Measurements from ENCODE around the gene KRT76. TPM values are rescaled to one million over a fixed set of nuclear protein-coding genes. Genes with fewer than 3 reads are reported as not detected.
"Not testable (repeated sequence)": the region's sequence is repeated elsewhere in the genome, so short reads cannot be mapped to it uniquely, and the experiment has no call there.

Gene KRT76
- total RNA-seq, 1 donor from 2014 or later: not detected

DNA sequence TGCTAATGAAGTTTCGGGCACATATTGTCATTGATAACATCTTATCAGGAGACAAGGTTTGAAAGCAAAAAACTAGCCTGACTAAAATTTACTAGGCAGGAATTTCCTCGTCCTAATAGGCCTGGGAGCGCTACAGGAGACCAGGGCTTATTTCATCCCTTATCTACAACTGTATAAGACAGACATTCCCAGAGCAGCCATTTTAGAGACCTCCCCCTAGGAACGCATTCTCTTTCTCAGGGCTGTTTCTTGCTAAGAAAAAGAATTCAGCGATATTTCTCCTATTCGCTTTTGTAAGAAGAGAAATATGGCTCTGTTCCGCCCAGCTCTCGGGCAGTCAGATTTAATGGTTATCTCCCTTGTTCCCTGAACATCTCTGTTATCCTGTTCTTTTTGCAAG, 15.9 kb downstream of the KRT76 start:
- H3K27ac ChIP-seq (ENCODE audit: low read depth, low read length): not testable (repeated sequence)

DNA sequence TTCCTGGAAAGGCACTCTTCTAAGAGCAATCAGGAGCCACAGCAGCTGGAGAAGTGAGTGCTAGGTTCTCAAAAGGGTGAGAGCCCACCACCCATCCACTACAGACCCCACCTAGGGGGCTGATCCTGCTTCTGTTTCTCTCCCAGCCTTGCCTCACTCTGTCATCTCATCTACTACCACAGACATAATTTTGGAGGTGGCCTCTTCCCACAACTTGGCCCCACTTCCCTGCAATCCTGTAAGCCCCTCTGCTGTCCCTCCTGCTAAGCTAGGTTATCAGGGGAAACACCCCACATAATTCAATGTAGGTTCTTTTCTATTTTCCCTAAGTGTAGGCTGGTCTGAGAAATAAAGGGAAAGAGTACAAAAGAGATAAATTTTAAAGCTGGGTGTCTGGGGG, 16.5 kb downstream of the KRT76 start:
- H3K27ac ChIP-seq (ENCODE audit: low read depth, low read length): no peak overlapping the region
- H3K4me3 ChIP-seq (ENCODE audit: low read length in 3 of 3): no peak overlapping the region
- peaks cover 0 to 22% (median 4%) of the 10 kb centered on the region in 3 donors for H3K27me3 ChIP-seq (ENCODE audit: control insufficient read depth in 3 of 3, insufficient read depth in 3 of 3, low read length in 3 of 3)
- peaks cover 0 to 6% (median 0%) of the 10 kb centered on the region in 3 donors for H3K9me3 ChIP-seq (ENCODE audit: control insufficient read depth in 3 of 3, low read length in 3 of 3)
- no peaks in the 10 kb centered on the region for H3K4me1 ChIP-seq (ENCODE audit: control insufficient read depth in 3 of 3, insufficient read depth in 3 of 3, low read length in 3 of 3)
- H3K36me3 ChIP-seq (ENCODE audit: control insufficient read depth in 3 of 3, insufficient read depth in 3 of 3, low read length in 3 of 3): no peaks in the 10 kb centered on the region
- no peak overlapping the region for H3K9ac ChIP-seq (ENCODE audit: low read depth in 1 of 3, low read length in 3 of 3)

More for the DNA sequence above, 15.9 kb downstream of the KRT76 start:
- H3K36me3 ChIP-seq (ENCODE audit: control insufficient read depth in 3 of 3, insufficient read depth in 3 of 3, low read length in 3 of 3); H3K4me1 ChIP-seq (ENCODE audit: control insufficient read depth in 3 of 3, insufficient read depth in 3 of 3, low read length in 3 of 3); H3K9ac ChIP-seq (ENCODE audit: low read depth in 1 of 3, low read length in 3 of 3); H3K4me3 ChIP-seq (ENCODE audit: low read length in 3 of 3); H3K9me3 ChIP-seq (ENCODE audit: control insufficient read depth in 3 of 3, low read length in 3 of 3): not testable (repeated sequence)
- peaks cover 0 to 21% (median 4%) of the 10 kb centered on the region in 3 donors for H3K27me3 ChIP-seq (ENCODE audit: control insufficient read depth in 3 of 3, insufficient read depth in 3 of 3, low read length in 3 of 3)

DNA sequence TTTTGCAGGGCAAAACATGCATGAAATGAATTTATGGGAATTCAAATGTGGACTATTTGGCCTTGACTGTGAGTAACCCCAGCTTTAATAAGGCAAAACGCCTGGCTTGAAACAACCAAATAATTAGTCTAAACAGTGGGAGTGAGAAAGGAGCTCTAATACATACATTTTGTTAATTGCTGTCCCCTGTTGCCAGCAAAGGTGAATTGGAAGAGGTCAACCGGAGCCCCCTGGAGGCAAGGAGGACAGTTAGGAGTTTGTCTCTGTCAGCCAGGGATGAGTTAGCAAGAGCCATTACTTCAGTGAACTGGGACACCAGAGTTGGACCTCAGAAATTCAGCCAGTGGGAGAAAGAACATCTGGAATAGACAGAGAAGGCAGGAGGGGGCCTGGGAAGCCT, 17.4 kb downstream of the KRT76 start:
- Histone ChIP-seq H3K9ac (ENCODE audit: low read depth in 1 of 3, low read length in 3 of 3) (no peak overlapping the region), H3K36me3 (ENCODE audit: control insufficient read depth in 3 of 3, insufficient read depth in 3 of 3, low read length in 3 of 3) (no peaks in the 10 kb centered on the region), H3K4me3 (ENCODE audit: low read length in 3 of 3) (no peak overlapping the region), H3K27me3 (ENCODE audit: control insufficient read depth in 3 of 3, insufficient read depth in 3 of 3, low read length in 3 of 3) (peaks cover 5 to 25% (median 8%) of the 10 kb centered on the region in 3 donors), H3K4me1 (ENCODE audit: control insufficient read depth in 3 of 3, insufficient read depth in 3 of 3, low read length in 3 of 3) (no peaks in the 10 kb centered on the region), H3K27ac (ENCODE audit: low read depth, low read length) (no peak overlapping the region), H3K9me3 (ENCODE audit: control insufficient read depth in 3 of 3, low read length in 3 of 3) (peaks cover 0 to 6% (median 0%) of the 10 kb centered on the region in 3 donors)

GRCh38 chr12:52759218-52759617, 17.9 kb downstream of the KRT76 start:
- H3K4me3 ChIP-seq (ENCODE audit: low read length in 3 of 3): no peak overlapping the region
- H3K27ac ChIP-seq (ENCODE audit: low read depth, low read length): no peak overlapping the region
- H3K4me1 ChIP-seq (ENCODE audit: control insufficient read depth in 3 of 3, insufficient read depth in 3 of 3, low read length in 3 of 3): no peaks in the 10 kb centered on the region
- H3K9ac ChIP-seq (ENCODE audit: low read depth in 1 of 3, low read length in 3 of 3): no peak overlapping the region
- peaks cover 5 to 25% (median 11%) of the 10 kb centered on the region in 3 donors for H3K27me3 ChIP-seq (ENCODE audit: control insufficient read depth in 3 of 3, insufficient read depth in 3 of 3, low read length in 3 of 3)
- H3K9me3 ChIP-seq (ENCODE audit: control insufficient read depth in 3 of 3, low read length in 3 of 3): peaks cover 0 to 6% (median 0%) of the 10 kb centered on the region in 3 donors
- no peaks in the 10 kb centered on the region for H3K36me3 ChIP-seq (ENCODE audit: control insufficient read depth in 3 of 3, insufficient read depth in 3 of 3, low read length in 3 of 3)

DNA sequence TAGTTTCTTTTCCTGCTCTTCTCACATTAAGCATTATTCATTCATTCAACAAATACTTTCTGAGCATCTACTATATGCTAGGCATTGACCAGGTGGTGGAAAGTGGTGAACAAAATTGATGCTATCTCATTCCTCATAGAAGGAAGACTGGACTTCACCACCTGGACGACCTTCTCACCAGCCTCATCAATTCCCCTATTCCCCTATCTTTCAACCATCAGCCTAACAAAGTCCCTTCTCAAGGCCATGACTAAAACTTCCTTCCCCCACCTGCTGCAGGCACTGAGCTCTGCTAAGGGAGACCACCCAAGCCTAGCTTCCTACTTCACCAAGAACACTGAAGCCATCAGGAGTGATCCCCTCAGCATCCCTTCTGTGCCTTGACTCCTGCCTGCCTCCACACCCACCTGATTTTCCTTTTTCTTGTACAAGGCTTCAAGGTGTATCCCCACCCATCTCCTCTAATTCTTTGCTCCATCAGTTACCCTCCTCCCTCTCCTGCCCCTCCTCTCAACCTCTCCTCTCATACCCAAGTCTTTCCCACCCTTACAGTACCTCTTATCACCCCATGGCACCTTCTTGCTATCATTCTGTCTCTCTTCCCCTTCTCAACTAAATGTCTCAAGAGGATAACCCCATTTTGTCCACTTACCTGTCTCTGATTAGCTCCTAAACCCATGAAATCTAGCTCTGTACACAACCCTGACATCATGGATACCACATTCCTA, 19.5 kb downstream of the KRT76 start:
- no peak overlapping the region for H3K9ac ChIP-seq (ENCODE audit: low read depth in 1 of 3, low read length in 3 of 3)
- H3K9me3 ChIP-seq (ENCODE audit: control insufficient read depth in 3 of 3, low read length in 3 of 3): peaks cover 0 to 6% (median 0%) of the 10 kb centered on the region in 3 donors
- H3K27ac ChIP-seq (ENCODE audit: low read depth, low read length): no peak overlapping the region
- H3K27me3 ChIP-seq (ENCODE audit: control insufficient read depth in 3 of 3, insufficient read depth in 3 of 3, low read length in 3 of 3): peaks cover 10 to 30% (median 17%) of the 10 kb centered on the region in 3 donors
- no peak overlapping the region for H3K4me3 ChIP-seq (ENCODE audit: low read length in 3 of 3)
- no peaks in the 10 kb centered on the region for H3K36me3 ChIP-seq (ENCODE audit: control insufficient read depth in 3 of 3, insufficient read depth in 3 of 3, low read length in 3 of 3)
- H3K4me1 ChIP-seq (ENCODE audit: control insufficient read depth in 3 of 3, insufficient read depth in 3 of 3, low read length in 3 of 3): no peaks in the 10 kb centered on the region

DNA sequence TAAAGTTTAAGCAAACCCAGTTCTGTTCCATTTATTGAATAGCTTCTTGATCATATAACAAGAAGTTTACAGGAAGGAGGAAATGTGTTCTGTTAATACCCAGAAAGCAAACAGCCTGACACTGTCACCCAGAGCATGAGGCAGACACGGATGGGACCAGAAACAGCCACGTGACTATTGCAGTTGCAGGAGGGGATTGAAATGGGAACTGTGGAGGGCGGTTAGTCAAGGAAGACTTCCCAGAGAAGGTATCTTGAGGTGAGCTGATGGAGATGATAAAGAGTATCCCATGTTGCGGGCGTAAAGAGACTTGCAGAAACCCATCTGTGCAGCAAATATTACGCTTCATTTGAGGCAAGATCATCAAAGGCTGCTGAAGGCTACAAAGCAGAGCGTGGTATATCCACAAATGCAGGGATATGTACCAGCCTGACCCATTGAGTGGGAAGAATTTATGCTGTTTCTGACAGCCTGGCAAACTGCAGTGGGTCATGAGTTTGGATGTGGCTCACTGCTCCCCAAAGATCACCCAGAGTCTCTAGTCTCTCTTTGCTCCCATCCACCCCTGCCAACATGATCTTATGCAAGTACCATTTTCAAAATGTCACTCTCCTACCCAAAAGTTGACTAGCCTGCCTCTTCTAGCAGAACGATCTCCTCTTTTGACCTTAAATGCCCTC, 20.7 kb downstream of the KRT76 start:
- Histone ChIP-seq H3K27ac (ENCODE audit: low read depth, low read length) (no peak overlapping the region), H3K4me1 (ENCODE audit: control insufficient read depth in 3 of 3, insufficient read depth in 3 of 3, low read length in 3 of 3) (no peaks in the 10 kb centered on the region), H3K9ac (ENCODE audit: low read depth in 1 of 3, low read length in 3 of 3) (no peak overlapping the region), H3K27me3 (ENCODE audit: control insufficient read depth in 3 of 3, insufficient read depth in 3 of 3, low read length in 3 of 3) (peaks cover 10 to 30% (median 17%) of the 10 kb centered on the region in 3 donors), H3K9me3 (ENCODE audit: control insufficient read depth in 3 of 3, low read length in 3 of 3) (peaks cover 0 to 4% (median 0%) of the 10 kb centered on the region in 3 donors), H3K4me3 (ENCODE audit: low read length in 3 of 3) (no peak overlapping the region), H3K36me3 (ENCODE audit: control insufficient read depth in 3 of 3, insufficient read depth in 3 of 3, low read length in 3 of 3) (no peaks in the 10 kb centered on the region)

- Histone ChIP-seq H3K27ac (ENCODE audit: low read depth, low read length) (no peak overlapping the region), H3K27me3 (ENCODE audit: control insufficient read depth in 3 of 3, insufficient read depth in 3 of 3, low read length in 3 of 3) (peaks cover 10 to 30% (median 17%) of the 10 kb centered on the region in 3 donors), H3K9ac (ENCODE audit: low read depth in 1 of 3, low read length in 3 of 3) (no peak overlapping the region), H3K9me3 (ENCODE audit: control insufficient read depth in 3 of 3, low read length in 3 of 3) (peaks cover 0 to 3% (median 0%) of the 10 kb centered on the region in 3 donors), H3K4me1 (ENCODE audit: control insufficient read depth in 3 of 3, insufficient read depth in 3 of 3, low read length in 3 of 3) (no peaks in the 10 kb centered on the region), H3K4me3 (ENCODE audit: low read length in 3 of 3) (no peak overlapping the region), H3K36me3 (ENCODE audit: control insufficient read depth in 3 of 3, insufficient read depth in 3 of 3, low read length in 3 of 3) (no peaks in the 10 kb centered on the region)
Observed at GRCh38 chr12:52755533-52755932, 21.6 kb downstream of the KRT76 start.

DNA sequence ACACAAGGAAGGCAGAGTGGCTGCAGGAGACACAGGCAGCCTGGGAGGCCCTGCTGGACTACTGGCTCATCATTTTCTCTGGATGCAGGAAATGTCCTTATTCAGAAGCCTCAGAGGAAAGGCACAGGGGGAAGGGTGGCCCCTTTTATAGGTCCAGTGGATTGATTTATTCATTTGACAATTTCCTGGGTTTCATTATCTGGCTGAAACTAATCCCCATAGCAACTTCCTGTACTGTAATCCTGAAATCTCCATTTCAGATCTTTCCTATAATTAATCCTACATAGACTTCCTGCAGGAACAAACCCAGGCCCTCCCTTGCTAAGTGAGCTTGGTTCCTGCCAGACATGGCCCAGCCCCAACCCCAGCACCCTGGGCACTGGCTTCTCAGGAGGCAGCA, 23.0 kb downstream of the KRT76 start:
- no peaks in the 10 kb centered on the region for H3K9me3 ChIP-seq (ENCODE audit: control insufficient read depth in 3 of 3, low read length in 3 of 3)
- no peaks in the 10 kb centered on the region for H3K4me1 ChIP-seq (ENCODE audit: control insufficient read depth in 3 of 3, insufficient read depth in 3 of 3, low read length in 3 of 3)
- H3K4me3 ChIP-seq (ENCODE audit: low read length in 3 of 3): no peak overlapping the region
- H3K27me3 ChIP-seq (ENCODE audit: control insufficient read depth in 3 of 3, insufficient read depth in 3 of 3, low read length in 3 of 3): peaks cover 13 to 34% (median 14%) of the 10 kb centered on the region in 3 donors
- H3K9ac ChIP-seq (ENCODE audit: low read depth in 1 of 3, low read length in 3 of 3): no peak overlapping the region
- no peak overlapping the region for H3K27ac ChIP-seq (ENCODE audit: low read depth, low read length)
- no peaks in the 10 kb centered on the region for H3K36me3 ChIP-seq (ENCODE audit: control insufficient read depth in 3 of 3, insufficient read depth in 3 of 3, low read length in 3 of 3)

GRCh38 chr12:52753283-52753682, 23.9 kb downstream of the KRT76 start:
- H3K36me3 ChIP-seq (ENCODE audit: control insufficient read depth in 3 of 3, insufficient read depth in 3 of 3, low read length in 3 of 3): no peaks in the 10 kb centered on the region
- no peak overlapping the region for H3K9ac ChIP-seq (ENCODE audit: low read depth in 1 of 3, low read length in 3 of 3)
- no peaks in the 10 kb centered on the region for H3K9me3 ChIP-seq (ENCODE audit: control insufficient read depth in 3 of 3, low read length in 3 of 3)
- peaks cover 13 to 31% (median 17%) of the 10 kb centered on the region in 3 donors for H3K27me3 ChIP-seq (ENCODE audit: control insufficient read depth in 3 of 3, insufficient read depth in 3 of 3, low read length in 3 of 3)
- H3K4me1 ChIP-seq (ENCODE audit: control insufficient read depth in 3 of 3, insufficient read depth in 3 of 3, low read length in 3 of 3): no peaks in the 10 kb centered on the region
- H3K4me3 ChIP-seq (ENCODE audit: low read length in 3 of 3): no peak overlapping the region
- H3K27ac ChIP-seq (ENCODE audit: low read depth, low read length): no peak overlapping the region

GRCh38 chr12:52752516-52752915, 24.6 kb downstream of the KRT76 start:
- H3K9ac ChIP-seq (ENCODE audit: low read depth in 1 of 3, low read length in 3 of 3): no peak overlapping the region
- H3K9me3 ChIP-seq (ENCODE audit: control insufficient read depth in 3 of 3, low read length in 3 of 3): no peaks in the 10 kb centered on the region
- no peak overlapping the region for H3K27ac ChIP-seq (ENCODE audit: low read depth, low read length)
- peaks cover 13 to 27% (median 17%) of the 10 kb centered on the region in 3 donors for H3K27me3 ChIP-seq (ENCODE audit: control insufficient read depth in 3 of 3, insufficient read depth in 3 of 3, low read length in 3 of 3)
- H3K4me3 ChIP-seq (ENCODE audit: low read length in 3 of 3): no peak overlapping the region
- no peaks in the 10 kb centered on the region for H3K4me1 ChIP-seq (ENCODE audit: control insufficient read depth in 3 of 3, insufficient read depth in 3 of 3, low read length in 3 of 3)
- H3K36me3 ChIP-seq (ENCODE audit: control insufficient read depth in 3 of 3, insufficient read depth in 3 of 3, low read length in 3 of 3): no peaks in the 10 kb centered on the region

Measured in skeletal muscle tissue (tissue), 4 donors.